GM19351 (cell line): ENCODE results near the gene LGALS9C.
A peak's percentile ranks its signal among the peaks of the same experiment; 100 is the strongest.
"Not testable (repeated sequence)": the region's sequence is repeated elsewhere in the genome, so short reads cannot be mapped to it uniquely, and the experiment has no call there.

Experiments
- ATAC-seq: cut with Tn5 transposase; IDR thresholded peaks from one replicate; pipeline ENCODE4 v1.9.1; 2021; ENCODE audit warnings: mild to moderate bottlenecking, moderate library complexity; ENCODE audit not compliant: unreplicated experiment

Gene LGALS9C

DNA sequence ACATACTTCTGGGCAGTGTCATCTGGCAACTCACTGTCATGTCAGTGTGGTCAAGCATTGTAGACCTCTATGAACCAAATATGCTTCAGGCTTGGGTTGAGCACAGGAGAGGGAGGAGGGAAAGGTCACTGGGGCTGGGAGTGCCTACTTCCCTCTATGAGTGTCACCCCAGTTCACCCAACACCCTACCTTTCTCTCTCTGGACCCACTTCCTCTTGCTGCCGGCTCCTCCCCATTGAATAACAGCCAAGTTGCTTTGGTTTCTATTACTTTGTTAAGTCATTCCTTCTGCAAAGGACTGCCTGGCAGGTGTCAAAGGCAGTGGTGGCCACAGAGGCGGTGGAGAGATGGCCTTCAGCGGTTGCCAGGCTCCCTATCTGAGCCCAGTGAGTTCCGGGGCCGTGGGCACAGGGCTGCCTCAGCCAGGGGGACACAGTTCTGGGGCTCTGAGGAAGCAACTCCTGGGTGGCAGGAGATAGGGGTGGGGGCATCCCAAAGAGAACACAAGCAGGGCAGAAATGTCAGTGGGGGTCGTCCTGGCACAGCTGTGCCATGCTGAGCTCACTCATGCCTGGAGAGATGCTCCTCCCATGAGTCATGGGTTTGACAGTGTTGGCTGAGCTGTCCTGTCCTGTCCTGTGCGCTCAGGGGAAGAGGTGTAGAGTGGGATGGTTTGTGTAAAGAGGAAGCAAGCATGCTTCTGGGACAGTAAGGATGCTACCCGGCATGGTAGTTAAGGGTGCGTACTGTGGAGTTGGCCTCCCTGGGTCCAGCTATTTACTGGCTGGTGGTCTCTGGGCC, at the start of gene LGALS9C:
Gene LGALS9C (plus strand): TSS at position 282 of the 801 bp plus-strand sequence. CDS start 66 bp downstream, at position 348.
- ATAC-seq: peak; percentile 83

DNA sequence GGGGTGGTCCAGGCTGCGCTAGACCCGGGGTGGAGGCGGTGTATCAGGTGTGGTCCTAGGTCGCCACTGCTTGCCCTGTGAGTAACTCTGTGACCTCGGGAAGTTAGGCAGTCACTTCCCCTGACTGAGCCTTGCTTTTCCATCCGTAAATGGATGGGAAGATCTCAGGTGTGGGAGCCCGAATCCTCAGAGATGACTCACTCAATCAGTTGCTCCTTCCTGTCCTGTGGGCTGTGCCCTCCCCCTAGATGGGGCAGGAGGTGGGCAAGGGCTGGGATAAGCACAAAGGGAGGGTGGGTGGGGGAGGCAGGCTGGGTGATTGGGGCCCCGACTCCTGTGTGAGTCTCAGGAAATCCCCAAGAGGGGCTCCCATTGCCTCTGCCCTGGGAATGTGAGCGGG, 44.4 kb upstream of the LGALS9C start:
- ATAC-seq: not testable (repeated sequence)

DNA sequence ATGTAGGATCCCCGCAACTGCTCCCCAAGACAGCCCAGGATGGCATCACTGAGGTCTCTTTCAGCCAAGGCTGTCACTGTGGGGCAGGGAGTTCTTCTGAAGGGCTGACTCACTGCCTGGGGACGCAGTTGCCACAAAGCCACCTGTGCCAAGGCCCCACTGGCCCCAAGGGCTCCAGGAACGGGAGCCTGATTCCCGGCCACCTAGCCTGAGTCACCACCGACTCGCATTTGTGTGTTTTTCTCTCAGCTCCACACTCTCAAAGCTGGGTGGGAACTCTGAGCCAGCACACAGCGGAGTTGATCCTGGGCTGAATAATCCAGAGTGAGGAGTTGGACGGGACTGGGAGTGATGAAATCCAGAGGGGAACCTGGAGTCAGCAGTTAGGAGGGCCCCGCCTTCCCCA, 37.1 kb upstream of the LGALS9C start:
- not testable (repeated sequence) for ATAC-seq

DNA sequence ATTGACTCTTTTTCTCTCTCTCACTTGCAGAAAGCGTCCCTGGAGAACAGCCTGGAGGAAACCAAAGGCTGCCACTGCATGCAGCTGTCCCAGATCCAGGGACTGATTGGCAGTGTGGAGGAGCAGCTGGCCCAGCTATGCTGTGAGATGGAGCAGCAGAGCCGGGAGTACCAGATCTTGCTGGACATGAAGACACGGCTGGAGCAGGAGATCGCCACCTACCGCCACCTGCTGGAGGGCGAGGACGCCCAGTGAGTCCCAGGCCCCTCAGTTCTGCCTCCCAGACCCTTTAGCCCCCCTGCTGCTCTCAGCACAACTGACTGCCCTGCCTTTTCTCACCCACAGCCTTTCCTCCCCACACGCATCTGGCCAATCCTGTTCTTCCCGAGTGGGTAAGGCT, 34.5 kb upstream of the LGALS9C start:
- not testable (repeated sequence) for ATAC-seq

DNA sequence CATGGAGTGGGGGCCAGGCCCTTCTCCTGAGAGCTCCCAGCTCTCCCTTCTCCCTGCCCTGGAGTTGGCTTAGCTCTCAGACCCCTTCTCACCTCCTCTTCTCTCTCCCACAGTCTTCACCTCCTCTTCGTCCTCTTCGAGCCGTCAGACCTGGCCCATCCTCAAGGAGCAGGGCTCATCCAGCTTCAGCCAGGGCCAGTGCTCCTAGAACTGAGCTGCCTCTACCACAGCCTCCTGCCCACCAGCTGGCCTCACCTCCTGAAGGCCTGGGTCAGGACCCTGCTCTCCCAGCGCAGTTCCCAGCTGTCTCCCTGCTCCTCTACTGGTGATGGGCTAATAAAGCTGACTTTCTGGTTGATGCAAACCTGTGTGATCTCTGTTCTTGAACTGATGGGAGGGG, 34.1 kb upstream of the LGALS9C start:
- ATAC-seq: not testable (repeated sequence)

DNA sequence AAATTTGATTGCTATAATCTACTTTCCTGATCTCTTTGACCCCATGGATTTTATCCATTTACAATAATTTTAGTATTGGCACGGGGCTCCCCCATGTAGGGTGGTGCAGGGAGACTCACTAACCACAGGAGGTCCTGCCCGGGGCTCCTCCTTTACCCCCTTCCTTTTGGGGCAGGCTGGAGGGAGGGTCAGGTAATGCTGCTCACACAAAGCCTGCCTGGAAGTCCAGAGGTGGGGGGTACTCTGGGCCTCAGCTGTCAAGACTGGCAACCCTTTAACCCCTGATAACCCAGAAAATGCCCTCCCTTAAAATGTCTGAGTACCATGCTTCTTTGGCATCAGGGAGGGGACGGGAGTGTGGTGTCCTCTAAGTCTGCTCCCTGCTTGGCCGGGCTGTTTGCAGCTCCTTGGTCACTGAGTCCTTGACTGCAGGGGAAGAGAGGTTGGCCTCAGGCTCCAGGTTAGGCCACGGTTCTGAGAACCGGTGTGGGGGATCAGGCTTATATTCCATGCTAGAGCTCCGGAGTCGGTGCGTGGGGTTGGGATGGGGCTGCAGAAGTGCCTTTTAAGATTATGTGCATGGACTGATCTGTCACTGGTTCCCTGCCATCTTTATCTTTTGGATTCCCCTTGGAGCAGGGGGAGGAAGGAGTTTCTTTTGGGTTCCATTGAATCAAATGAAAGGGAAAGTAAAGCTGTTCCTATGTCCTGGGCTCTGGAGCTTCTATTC, 28.9 kb upstream of the LGALS9C start:
- not testable (repeated sequence) for ATAC-seq

DNA sequence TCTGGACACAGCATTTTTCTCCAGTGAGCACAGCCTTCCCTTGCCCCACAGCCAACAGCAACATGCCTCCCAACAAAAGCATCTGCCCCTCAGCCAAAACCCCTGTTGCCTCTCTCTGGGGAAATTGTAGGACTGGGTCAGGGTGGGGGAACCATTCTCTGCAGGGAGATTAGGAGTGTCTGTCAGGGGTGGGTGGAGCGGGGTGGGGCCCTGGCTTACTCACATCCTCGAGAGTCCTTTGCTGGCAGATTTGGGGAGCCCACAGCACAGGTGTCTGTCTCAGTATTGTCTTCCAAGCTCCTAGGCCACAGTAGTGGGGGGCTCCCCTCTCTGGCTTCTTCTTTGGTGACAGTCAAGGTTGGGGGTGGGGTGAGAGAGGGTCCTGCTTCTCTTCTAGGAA, 28.3 kb upstream of the LGALS9C start:
- ATAC-seq: not testable (repeated sequence)

DNA sequence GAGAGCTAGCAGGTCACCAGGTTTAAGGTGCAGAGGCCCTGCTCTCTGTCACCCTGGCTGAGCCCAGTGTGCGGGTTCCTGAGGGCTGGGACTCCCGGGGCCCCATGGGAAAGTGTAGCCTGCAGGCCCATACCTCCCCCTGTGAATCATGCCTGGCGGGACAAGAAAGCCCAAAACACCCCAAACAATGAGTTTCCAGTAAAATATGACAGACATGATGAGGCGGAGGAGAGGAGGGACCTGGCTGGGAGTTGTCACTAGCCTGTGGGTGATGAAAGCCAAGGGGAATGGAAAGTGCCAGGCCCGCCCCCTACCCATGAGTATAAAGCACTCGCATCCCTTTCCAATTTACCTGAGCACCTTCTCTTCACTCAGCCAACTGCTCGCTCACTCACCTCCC, 26.8 kb upstream of the LGALS9C start:
- not testable (repeated sequence) for ATAC-seq

DNA sequence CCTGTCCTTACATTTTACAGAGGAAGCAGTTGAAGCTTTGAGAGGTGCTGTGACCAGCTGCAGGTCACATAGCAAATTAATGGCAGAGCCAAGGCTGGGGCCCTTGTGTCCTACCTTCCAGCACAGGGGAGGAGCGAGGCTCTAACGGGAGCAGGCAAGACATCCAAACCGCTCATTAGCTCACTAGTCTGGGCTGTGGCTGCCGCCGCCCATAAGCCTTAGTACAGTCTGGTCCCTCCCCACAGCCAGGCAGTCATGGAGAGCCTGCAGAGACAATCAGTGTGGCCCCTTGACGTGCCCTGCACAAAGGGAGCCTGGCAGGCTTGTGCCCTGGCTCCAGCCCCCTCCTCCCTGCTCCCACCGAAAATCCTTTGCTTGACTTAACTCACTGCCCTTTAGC, 25.6 kb upstream of the LGALS9C start:
- not testable (repeated sequence) for ATAC-seq

DNA sequence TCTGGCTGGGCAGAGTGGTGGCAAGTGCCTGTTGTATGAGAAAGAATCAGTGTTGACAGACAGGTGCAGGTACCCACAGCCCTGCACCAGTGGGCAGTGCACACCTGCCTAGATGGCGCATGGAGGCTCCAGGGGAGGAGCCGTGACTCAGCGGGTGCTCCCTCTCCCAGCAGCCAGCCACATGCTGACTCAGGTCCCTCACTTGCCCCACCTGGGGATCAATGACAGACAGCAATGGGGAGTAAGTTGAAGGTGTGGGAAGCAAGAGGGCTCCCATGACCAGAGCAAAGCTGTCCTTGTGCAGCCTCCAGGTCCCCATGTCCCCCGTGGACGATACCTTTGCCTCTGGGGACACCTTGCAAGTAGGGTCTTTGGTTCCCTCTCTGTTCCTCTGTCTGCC, 24.6 kb upstream of the LGALS9C start:
- not testable (repeated sequence) for ATAC-seq

DNA sequence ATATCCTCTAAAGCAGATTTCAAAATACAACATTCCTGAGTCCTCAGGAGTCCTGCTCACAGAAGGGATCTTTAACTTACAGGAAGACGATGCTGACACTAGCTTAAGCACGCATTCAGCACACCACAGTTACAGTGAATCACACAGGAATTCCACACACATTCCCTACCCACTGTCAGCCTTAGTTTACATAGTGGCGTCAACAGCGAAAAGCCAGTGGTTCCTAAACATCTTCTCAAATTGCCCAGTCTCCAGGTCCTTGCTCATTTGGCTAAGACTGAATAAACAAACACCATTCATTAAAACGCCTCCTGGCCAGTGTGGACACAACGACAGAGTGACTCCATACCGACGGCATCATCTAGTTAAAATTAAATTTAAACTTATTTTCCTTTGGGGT, 17.6 kb upstream of the LGALS9C start:
- ATAC-seq: not testable (repeated sequence)

DNA sequence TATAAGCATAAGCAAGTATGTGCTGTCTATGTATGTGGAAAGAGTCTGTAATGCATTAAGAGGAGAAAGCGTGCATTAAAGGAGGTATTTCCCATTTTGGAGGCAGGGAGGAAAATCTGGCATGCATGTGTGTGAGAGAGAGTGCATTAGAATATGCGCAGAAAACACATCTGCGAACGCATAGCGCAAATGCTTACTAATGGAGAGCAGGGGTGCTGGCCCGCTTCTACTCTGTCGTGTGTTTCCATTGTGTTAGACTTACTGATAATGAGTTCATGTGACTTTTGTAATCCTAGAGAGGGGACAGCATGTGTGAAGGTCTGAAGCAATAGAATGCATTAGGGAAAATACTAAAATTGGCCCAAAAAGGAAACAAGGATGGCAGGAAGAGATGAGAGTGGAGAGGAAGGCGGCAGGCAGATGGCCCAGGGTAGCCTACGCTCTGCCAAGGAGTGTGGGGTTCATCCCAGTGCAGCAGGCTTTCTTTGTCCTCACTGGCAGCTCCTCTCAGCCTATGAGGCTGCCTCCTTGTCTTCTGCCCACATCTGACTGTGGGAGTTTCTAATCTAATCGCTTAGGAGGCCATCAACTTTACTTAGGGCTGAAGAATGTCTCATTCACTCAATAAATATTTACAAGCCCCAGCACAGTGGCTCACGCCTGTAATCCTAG, 12.6 kb upstream of the LGALS9C start:
- not testable (repeated sequence) for ATAC-seq

DNA sequence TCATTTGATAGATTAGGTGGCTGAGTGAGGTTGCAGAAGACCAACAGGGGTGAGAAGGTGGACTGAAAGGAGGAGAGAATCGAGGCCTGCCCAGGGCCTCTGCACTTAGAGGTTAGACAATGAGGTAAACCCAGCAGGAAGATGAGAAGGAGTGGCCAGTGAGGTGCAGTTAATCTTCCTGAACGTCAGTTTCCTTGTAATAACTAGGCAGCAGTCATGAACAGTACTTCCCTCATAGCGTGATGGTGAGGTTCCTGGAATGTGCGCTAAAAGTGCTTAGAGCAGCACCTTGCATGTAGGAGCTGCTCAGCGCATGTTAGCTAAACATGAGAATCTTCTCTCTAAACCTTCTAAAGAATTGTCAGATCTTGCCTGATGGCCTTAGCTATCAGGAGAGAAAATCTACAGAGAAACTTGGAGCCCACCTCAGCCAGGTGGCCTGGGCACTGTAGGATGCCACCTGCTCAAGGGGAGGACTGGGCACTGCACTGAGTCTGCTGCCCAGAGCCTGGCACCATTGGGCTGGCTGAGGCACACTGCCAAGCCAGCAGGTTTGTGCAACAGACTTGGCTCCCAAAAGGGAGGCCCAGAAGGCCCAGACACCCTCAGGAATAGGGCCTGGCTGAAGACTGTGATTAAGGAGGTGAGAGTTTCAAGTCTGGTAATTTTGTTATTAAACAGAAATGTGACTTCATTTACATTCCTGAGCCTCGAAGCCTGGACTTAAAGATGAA, 10.2 kb upstream of the LGALS9C start:
- not testable (repeated sequence) for ATAC-seq

DNA sequence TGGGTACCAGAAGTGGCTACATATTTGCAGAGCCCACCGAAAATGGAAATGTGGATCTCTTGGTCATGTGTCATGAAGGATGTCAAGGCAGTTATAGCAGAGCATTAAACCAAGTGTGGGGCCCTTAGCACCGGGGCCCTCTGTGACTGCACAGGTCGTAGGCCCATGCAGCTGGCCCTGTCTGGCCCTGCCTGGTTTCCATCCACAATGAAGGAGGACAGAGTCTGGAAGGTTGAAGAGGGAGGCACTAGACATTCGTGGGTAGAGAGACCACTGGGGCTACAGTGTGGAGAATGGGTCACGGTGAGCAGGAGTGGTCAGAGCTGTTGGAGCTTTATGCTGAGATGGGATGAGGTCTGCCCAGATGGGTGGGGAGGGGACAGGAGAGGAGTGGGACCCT, 9.6 kb upstream of the LGALS9C start:
- ATAC-seq: not testable (repeated sequence)

DNA sequence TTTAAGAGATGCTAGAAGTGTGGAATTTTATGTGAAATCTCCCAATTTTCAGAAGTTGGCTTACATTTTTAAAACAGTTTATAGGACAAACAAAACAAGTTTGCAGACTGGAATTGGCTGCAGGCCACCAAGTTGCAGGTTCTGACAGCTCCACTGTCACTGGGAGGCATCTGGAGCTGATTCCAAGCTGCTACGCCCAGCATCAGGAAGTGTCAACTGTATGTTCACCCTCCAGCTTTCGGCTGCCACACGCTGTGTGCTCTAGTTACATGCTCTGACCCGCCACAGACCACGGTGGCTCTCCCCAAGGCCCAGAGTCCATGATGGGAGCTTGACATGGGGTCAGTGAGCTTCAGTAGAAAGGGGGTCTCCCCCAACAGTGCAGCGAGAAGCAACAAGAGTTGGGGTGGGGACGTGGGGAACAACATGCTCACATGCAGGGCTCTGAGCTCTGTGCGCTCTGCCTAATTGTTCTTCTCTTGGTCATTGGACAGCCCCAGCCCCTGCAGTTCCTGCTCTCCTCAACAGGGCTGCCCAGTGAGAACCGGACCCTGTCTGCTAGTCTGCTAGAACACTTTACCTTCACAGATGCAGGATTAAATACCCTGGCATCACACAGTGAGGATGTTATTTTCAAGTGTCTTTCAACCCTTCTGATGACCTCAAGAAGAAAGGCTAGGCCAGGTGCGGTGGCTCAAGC, 8.0 kb upstream of the LGALS9C start:
- not testable (repeated sequence) for ATAC-seq

DNA sequence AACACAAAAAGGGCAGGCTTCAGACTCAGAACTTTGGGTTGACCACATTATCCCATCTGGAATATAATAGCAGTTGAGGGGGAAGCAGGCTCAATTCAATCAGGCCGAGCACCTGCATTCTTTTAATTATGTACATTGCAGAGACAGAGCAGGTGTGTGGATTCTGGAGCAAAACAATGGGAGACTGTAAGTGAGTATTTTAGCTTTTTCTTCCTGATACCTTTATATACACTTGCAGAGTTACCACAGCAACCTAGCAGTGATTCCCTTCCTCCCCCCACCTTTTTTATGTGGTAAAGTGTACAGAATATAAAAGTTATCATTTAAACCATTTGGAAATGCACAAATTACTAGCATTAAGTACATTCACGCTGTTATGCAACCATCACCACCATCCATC, 6.8 kb upstream of the LGALS9C start:
- not testable (repeated sequence) for ATAC-seq

DNA sequence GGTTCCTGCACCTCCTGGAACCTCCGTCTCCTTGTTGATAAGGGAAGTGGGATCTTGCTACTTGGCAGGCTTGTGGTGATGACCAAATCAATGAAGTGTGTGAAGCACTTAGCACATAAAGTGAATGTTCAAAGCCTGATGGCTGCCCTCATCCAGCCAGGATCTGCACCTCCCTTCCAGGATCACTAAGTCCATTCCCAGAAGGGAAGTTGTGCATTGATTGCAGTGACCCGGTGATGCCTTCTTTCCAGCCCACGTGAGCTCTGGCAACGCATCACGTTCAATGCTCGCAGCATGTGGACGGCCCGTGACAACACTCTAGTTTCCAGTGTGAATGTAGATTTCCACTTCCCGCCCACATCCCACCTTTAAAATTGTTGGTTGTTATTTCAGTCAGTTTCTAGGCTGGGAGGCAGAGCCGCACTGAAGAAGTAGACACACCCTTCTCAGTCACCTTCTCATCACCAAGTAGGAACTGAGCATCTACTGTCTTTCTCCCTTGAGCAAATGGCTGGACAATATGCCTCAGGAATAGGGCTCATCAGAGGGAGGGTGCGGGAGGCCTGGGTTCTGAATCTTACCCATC, 6.2 kb upstream of the LGALS9C start:
- not testable (repeated sequence) for ATAC-seq

DNA sequence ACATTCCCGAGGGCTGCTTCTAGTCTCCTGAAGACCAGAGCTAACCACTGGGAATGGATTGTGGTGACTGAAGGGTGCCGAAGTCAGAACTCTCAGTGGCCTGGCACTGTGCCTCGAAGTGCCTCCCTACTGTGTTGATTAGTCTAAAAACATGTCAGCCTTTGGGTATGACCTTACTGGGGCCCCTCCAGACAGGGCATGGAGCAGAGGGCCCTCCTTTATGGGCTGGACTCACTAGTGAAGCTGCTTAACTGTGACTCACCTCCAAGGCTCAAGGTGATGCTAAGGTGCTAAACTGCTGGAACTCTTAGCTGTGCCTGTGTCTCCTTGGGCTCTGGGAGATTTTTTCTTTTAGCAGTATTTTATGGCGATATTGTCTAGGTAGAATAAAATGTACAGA, 2.6 kb upstream of the LGALS9C start:
- not testable (repeated sequence) for ATAC-seq

DNA sequence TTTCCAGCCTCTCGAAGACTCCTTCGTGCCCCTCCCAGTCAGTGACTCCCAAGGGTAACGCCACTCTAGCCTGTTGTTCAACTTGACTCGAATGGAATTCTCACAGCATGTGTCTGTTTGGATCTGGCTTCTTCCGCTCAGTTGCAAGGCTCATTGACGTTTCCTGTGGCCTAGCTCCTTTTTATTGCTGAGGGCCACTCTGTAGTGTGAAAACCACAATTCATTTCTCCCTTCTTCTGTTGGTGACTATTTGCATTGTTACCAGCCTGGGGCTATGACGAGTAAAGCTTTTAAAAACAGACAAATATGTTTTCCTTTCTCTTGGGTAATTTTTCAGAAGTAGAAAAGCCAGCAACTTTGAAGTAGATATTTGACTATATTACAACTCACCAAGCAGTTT, 1.8 kb upstream of the LGALS9C start:
- ATAC-seq: not testable (repeated sequence)

DNA sequence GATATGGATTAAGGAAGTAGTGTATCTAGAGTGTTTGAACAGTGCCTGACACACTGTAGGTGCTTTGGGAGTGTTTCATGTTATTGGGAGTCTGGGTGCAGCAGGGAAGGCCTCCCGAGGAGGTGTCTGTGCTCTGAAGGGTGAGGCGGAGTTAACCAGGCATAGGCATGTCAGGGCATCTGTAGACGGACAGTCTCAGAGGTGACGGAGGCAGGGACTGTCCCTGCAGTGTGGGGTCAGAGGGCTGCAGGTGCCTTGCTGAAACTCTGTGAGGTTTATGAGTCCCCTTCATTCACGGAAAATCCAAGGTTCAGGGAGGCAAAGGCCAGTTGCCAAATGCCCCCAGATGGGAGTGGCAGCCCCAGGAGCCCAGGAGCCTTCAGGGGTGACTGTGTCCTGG, 778 bp downstream of the LGALS9C start:
- ATAC-seq: not testable (repeated sequence)
